Epidermal melanocyte (primary cell): ENCODE data around the gene RELN.

ENCODE experiments used
- DNase-seq: peaks from one replicate; pipeline ENCODE4 v3.0.0; 2011; ENCODE audit warnings: low spot score; ENCODE audit not compliant: insufficient read length

RELN gene

DNA sequence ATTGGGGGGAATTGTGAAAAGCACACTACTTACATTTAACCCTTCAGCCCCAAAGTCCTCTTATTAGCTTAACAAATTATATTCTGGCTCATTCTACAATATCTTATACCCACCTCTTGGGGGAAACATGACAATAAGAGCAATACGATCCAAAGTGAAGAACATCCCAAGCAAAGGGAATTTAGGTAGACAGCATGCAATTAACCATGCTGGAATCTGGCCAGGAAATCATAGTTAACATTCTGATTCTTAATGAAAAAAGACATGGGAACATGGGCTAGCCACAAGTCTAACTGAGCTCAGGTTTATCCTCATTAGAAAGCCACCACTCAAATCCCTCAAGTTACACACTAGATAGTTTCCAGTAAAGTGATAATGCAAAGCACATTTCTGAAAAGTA lies 301.5 kb downstream of the RELN start:
- DNase-seq = no peak

- no peak for DNase-seq
Observed at GRCh38 chr7:103687272-103687671, 302.2 kb downstream of the RELN start.

DNA sequence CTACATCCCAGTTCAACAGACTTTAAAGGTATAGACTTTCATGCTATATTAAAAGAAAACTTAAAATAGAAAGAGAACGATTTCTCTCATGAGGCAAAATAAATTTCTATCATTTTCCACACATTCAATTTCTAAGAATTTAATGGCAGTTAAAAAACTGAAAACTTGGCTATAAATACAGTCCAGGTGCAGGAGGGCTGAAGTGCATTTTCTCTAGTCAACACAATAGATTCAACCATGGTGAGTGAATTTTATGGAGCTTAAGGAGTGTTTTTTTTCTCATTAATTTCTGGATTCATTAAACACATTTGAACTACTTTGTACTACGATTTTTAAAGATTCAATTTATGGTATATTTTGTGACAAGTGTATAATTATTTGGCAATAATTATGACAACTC lies 302.7 kb downstream of the RELN start:
- no peak for DNase-seq

- no peak for DNase-seq
Observed at GRCh38 chr7:103686064-103686463, 303.4 kb downstream of the RELN start.

- no peak for DNase-seq
Observed at GRCh38 chr7:103685646-103686045, 303.8 kb downstream of the RELN start.

DNA sequence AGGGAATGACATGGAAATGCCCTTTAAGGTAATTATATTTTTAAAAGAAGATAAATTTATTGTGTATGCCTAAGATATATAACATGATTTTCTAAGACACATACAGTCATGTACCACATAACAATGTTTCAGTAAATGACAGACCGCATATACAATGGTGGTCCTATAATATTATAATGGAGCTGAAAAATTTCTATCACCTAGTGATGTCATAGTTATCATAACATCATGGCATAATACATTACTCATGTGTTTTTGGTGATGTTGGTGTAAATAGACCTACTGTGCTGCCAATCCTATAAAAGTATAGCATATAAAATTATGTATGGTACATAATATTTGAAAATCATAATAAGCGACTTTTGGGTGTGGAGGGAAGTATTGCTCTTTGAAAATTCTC lies 306.1 kb downstream of the RELN start:
- no peak for DNase-seq

GRCh38 chr7:103680161-103681144 lies 309.0 kb downstream of the RELN start:
- DNase-seq = no peak

DNA sequence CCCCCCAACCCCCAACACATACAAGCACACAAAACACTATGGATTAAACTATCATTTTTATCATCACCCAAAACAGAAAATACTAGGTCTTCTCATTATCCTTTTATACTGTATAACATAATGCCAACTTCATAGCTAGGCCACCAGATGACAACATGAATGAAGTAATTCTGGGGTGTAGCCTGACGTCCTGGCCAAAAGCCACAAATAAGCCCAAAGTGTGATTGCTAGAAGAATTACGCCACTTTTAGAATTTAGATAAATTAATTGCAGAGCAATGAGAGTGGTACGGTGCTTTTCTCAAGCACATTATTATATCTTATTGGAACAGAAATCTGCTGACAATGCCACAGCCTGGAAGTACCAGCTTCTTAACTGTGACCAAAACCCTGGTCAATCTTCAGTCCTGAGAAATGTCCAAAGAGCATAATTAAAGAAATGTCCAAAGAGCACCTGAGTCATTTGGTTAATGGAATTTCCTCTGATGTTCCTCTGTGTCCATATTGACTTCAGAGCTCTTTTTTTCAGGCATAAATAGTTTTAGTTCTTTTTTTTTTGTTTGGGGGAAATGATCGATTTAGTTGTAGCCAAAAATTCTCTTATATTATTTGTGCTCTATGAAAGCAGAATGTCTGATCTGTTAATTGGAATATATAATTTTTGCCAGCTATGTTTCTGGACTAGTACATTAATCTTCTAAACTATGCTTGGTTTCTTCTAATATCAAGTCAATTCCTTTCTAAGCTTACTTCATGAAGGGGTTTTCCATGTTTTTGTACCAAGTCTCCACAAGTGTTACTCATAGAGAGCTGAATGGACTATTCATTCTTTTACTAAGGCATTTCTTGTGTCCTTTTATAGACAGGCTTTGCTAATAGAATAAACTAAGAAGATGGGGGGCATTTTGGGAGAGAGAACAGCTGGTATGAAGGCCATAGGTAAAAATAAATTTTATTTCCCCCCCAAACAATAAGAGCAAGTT lies 310.0 kb downstream of the RELN start:
- DNase-seq = no peak

GRCh38 chr7:103668279-103668941 lies 321.0 kb downstream of the RELN start:
- no peak for DNase-seq

DNA sequence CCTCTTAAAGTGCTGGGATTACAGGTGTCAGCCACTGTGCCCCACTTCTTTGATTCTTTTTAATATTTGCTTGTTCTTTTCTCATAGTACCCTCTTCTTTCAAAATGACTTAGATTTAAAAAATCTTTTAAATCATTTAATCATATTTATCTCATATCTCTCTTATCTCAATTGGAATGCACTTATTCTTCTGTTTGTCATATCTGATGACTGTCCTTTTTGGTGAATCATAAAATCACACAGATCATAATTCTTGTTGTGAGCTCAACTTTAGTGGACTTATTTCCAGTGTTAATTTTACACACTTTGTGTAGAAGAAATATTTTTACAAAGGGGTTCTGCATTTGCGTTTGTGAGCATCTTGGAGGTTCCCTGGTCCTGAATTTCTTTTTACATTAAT lies 323.1 kb downstream of the RELN start:
- no peak for DNase-seq

DNA sequence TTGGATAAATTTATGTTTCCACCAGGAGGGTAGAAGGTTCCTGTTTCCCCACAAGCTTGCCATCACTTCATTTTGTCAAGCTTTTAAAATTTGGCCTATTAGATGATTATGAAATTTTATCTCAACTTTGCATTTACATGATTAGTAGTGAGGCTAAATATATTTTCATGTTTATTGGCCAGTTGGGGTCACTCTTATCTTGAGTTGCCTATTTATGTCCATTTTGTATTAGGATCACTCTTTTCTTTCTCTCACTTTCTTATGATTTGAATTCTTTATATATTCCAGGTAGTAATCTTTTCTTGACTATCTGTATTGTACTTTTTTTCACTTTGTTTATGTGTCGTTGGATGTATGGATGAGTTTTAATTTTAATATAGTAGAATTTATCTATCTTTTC lies 324.9 kb downstream of the RELN start:
- no peak for DNase-seq

DNA sequence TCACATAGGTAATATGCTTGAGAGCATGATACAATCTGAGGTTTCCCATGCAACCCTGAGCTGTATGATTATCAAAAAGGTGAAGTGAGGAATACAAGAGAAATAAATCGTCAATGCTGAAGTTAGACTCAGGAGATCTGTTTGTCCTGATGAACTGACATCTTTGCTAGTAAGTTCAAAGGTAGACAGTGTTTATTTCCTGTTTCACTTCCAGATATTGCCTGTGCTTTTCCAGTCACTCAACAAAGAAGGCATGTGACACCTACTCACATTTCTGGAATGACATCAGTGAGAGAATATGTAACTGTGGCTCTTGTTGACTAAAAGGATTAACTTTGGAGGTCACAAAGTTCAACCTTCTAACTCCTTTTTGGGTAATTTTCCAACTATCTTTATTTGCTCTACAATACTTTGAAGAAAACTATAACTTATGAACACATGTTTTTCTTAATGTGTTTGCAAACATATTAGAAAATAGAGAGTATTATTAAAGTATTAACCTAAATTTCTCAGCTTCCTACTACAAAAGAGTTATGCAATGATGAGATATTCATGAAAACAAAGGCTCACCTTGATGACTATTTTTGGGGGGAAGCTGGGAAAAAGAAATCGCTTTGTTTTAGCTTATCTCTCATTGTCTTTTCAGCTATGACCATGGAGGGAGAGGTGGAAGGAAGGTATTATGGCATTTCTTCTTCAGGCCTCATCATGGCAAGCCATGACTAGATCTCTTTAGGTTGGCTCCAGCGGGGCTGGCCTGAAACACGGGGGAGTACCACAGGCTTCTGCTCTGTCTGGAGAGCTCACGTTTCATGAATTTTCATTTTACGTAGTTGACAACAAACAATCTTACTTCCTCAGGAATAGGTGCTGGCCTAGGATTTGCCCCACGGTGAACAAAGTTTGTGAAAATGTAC lies 328.7 kb downstream of the RELN start:
- DNase-seq = no peak

- no peak for DNase-seq
Observed at GRCh38 chr7:103658055-103659005, 331.1 kb downstream of the RELN start.

DNA sequence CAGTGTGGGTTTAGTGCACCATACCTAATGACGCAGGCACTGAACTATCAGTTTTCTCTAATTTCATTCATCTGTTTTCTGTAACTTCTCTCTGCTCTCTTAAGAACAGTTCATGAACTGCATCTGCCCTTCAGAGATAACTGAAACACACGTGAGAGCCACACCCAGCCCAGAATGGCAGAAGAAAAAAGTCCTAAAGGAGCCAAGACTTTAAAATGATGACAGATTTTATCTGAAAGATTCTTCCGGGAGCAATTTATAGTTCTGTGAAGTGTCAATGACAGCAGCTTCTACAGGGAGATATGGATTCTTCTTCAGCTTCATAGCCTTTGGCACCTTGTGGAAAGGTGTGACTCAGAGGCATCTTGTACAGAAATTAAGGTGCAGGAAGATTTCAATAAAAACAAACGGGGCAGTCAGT lies 332.0 kb downstream of the RELN start:
- DNase-seq = no peak

DNA sequence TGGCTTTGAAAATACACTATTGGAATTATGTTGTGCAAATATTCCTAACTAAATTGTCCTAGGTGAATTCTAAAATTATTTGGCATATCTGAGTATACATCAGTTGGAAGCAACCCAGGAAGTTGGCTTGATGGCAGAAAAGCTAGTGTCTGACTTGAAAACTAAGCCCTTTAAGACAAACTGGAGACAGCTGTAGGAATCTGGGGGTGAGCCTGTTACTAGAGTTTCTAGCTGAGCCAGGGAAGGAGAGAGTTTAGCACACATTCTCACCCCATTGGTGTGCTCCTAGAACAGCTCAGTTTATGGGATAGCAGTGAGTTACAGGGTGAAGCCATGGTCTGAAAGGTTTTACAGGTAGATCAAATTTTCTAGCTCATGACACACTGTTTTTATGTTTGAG lies 333.2 kb downstream of the RELN start:
- no peak for DNase-seq

DNA sequence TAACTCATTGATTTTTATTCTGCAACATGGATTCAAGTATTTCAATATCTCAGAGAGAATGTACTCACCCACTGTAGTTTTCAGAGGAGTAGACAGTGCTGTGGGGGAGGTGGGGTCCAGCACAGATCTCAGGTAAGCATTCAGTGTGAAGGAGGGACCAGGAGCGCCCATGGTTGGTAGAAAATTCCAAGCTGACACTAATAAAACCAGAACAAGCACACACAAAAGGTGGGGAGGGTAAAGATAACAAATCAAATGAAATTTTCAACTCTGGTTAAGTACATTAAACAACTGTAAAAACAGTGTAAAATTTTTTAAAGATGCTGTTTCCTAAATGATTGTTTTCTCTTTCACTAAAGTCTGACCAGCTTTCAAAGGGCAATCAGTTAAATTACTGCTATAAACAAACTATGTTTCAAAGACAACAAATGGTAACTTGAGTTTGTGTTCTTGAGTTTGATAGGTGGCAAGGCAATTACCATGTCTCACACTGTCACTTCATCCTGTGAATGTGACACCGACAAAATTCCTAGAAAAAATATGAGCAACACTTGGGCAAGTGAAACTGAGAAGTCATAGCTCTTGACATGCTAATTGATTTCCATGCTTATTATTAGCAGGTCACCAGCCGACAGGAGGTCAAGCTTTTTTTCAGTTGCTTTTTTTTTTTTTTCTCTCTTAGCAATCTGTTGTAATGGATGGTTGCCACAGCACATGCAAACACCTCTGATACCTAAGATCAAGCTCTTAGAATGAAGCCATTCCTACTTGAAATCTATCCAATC lies 337.7 kb downstream of the RELN start:
- no peak for DNase-seq

DNA sequence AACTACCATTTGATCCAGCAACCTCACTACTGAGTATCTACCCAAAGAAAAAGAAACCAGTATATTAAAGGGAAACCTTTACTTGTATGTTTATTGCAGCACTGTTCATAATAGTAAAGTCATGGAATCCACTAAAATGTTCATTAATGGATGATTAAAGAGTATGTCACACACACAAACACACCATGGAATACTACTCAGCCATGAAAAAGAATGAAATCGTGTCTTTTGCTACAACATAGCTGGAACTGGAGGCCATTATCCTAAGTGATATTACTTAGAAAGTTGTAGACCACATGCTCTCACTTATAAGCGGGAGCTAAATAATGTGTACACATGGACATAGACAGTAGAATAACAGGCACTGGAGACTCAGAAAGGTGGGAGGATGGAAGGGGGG lies 340.4 kb downstream of the RELN start:
- DNase-seq = no peak

DNA sequence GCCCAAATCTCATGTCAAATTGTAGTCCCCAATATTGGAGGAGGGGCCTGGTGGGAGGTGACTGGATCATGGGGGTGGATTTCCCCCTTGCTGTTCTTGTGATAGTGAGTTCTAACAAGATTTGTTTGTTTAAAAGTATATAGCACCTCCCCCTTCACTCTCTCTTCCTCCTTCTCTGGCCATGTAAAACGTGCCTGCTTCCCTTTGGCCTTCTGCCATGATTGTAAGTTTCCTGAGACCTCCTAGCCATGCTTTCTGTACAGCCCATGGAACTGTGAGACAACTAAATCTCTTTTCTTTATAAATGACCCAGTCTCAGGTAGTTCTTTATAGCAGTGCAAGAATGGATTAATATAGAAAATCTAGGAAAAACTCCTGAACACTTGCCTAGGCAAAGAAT lies 341.3 kb downstream of the RELN start:
- no peak for DNase-seq

- DNase-seq = no peak
Observed at GRCh38 chr7:103644319-103644718, 345.1 kb downstream of the RELN start.
